ENCODE results near the gene COG2. TPM values are rescaled to one million over a fixed set of nuclear protein-coding genes. Genes with fewer than 3 reads are reported as not detected.
"Not testable (repeated sequence)": the region's sequence is repeated elsewhere in the genome, so short reads cannot be mapped to it uniquely, and the experiment has no call there.

COG2 gene
- total RNA-seq, 1 donor from 2014 or later = 8.4 TPM

- no peak overlapping the region for H3K27ac ChIP-seq
- H3K4me1 ChIP-seq = no peaks in the 10 kb centered on the region
- H3K4me3 ChIP-seq = no peak overlapping the region
- intact Hi-C loops (cut with DNase I) = no loop called here
- no peaks in the 10 kb centered on the region for H3K27me3 ChIP-seq
- H3K9me3 ChIP-seq = no peaks in the 10 kb centered on the region
- no peak for DNase-seq (ENCODE audit: low spot score in 2 of 2)
- no peak for TF ChIP-seq CTCF (IDR thresholded peaks at IDR 0.05)
- peaks cover 8 to 18% of the 10 kb centered on the region in 2 donors for H3K36me3 ChIP-seq
Measured at GRCh38 chr1:230696722-230697437, 54.6 kb downstream of the COG2 start.

GRCh38 chr1:230698130-230698529, 55.8 kb downstream of the COG2 start:
- no peak overlapping the region for H3K4me3 ChIP-seq
- no peak for DNase-seq (ENCODE audit: low spot score in 2 of 2)
- H3K27ac ChIP-seq = no peak overlapping the region
- H3K36me3 ChIP-seq = peaks cover 8% of the 10 kb centered on the region in 2 donors
- H3K4me1 ChIP-seq = no peaks in the 10 kb centered on the region
- H3K27me3 ChIP-seq = no peaks in the 10 kb centered on the region
- no peak for TF ChIP-seq CTCF (IDR thresholded peaks at IDR 0.05)
- intact Hi-C loops (cut with DNase I) = no loop called here
- H3K9me3 ChIP-seq = no peaks in the 10 kb centered on the region

- H3K27me3 ChIP-seq; H3K9me3 ChIP-seq; H3K4me3 ChIP-seq; intact Hi-C loops (cut with DNase I); H3K27ac ChIP-seq; DNase-seq (ENCODE audit: low spot score in 2 of 2); H3K4me1 ChIP-seq; H3K36me3 ChIP-seq: not testable (repeated sequence)
Measured at GRCh38 chr1:230698964-230699363, 56.7 kb downstream of the COG2 start.

GRCh38 chr1:230699716-230700115, 57.4 kb downstream of the COG2 start:
- Histone ChIP-seq H3K27ac (no peak overlapping the region), H3K9me3 (no peaks in the 10 kb centered on the region), H3K36me3 (no peaks in the 10 kb centered on the region), H3K27me3 (no peaks in the 10 kb centered on the region), H3K4me3 (no peak overlapping the region), H3K4me1 (no peaks in the 10 kb centered on the region)
- intact Hi-C loops (cut with DNase I) = no loop called here
- no peak for TF ChIP-seq CTCF (IDR thresholded peaks at IDR 0.05)
- DNase-seq (ENCODE audit: low spot score in 2 of 2) = no peak

- no peaks in the 10 kb centered on the region for H3K4me1 ChIP-seq
- intact Hi-C loops (cut with DNase I) = no loop called here
- H3K9me3 ChIP-seq = no peaks in the 10 kb centered on the region
- no peaks in the 10 kb centered on the region for H3K27me3 ChIP-seq
- no peak for DNase-seq (ENCODE audit: low spot score in 2 of 2)
- TF ChIP-seq CTCF (IDR thresholded peaks at IDR 0.05) = no peak
- no peaks in the 10 kb centered on the region for H3K36me3 ChIP-seq
- no peak overlapping the region for H3K4me3 ChIP-seq
- no peak overlapping the region for H3K27ac ChIP-seq
Measured at GRCh38 chr1:230700132-230700531, 57.9 kb downstream of the COG2 start.

- Histone ChIP-seq H3K4me1 (no peaks in the 10 kb centered on the region), H3K4me3 (no peak overlapping the region), H3K27ac (no peak overlapping the region), H3K9me3 (no peaks in the 10 kb centered on the region), H3K27me3 (no peaks in the 10 kb centered on the region), H3K36me3 (no peaks in the 10 kb centered on the region)
- intact Hi-C loops (cut with DNase I) = no loop called here
- DNase-seq (ENCODE audit: low spot score in 2 of 2) = no peak
- TF ChIP-seq CTCF (IDR thresholded peaks at IDR 0.05) = no peak
Measured at GRCh38 chr1:230701434-230701833, 59.2 kb downstream of the COG2 start.

All from ascending aorta (tissue), 2 donors.